IPS DF 4.7 (cell line): ENCODE measurements around the gene FRS2.

ENCODE experiments used
- DNase-seq: peaks from one replicate; pipeline ENCODE4 v3.0.0-alpha.2; 2013; ENCODE audit warnings: low spot score; ENCODE audit errors: extremely low read depth

Gene FRS2

GRCh38 chr12:69501154-69501895 is 31.1 kb downstream of the FRS2 start:
- no peak for DNase-seq

- no peak for DNase-seq
Observed at GRCh38 chr12:69502345-69503081, 32.3 kb downstream of the FRS2 start.

GRCh38 chr12:69508091-69508490 is 37.9 kb downstream of the FRS2 start:
- DNase-seq: no peak

DNA sequence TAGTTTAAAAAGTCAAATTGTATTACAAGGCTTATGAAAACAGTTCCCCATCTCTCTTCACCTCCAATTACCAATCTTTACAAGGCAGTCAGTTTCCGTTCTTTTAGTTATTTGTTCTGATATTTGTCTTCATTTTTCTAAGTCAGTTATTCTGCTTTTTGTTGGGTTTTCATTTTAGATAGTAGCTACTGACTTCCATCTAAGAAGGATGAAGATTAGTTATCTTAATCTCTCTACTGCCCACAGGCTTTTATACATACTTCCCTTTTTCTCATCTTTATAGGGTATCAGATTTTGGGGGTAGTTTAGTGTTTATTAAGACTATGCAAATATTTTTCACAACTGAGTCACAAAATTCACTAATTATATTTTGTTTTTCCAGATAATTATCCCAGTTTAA is 38.4 kb downstream of the FRS2 start:
- DNase-seq: no peak

DNA sequence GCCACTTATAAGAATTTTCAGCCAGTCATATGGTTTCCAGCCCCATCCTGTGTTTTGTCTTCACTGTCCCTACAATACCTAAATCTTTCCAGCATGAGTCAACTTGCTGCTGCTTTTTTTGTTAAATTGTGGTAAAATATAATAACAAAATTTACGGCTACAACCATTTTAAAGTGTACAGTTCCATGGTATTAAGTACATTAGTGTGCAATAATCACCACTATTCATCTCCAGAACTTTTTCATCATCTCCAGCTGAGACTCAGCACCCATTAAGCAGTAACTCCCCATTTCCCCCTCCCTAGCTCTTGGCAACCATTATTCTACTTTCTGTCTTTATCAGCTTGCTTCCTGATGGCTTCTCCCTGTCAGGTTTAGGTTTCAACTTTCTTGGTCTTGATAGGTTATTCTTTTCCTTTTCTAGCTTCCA is 39.1 kb downstream of the FRS2 start:
- no peak for DNase-seq

- no peak for DNase-seq
Observed at GRCh38 chr12:69509904-69510827, 40.0 kb downstream of the FRS2 start.

DNA sequence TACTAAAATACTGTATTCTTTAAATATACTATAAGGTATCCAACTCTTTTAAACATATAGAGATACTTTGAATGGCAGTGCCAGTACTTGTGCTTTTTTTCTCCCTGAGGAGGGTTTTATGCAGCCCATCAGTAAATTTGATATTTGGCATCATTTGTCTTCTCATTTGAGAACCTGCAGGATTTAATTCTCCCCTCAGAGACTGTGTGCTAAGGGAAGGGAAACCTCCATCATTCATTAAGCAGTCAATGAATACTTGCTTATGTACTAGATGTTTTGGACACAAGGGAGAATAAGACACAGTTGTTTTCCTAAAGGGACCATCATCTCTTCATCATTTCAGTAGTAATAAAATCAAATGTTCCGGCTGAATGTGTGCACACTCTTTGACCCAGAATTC is 40.8 kb downstream of the FRS2 start:
- no peak for DNase-seq

DNA sequence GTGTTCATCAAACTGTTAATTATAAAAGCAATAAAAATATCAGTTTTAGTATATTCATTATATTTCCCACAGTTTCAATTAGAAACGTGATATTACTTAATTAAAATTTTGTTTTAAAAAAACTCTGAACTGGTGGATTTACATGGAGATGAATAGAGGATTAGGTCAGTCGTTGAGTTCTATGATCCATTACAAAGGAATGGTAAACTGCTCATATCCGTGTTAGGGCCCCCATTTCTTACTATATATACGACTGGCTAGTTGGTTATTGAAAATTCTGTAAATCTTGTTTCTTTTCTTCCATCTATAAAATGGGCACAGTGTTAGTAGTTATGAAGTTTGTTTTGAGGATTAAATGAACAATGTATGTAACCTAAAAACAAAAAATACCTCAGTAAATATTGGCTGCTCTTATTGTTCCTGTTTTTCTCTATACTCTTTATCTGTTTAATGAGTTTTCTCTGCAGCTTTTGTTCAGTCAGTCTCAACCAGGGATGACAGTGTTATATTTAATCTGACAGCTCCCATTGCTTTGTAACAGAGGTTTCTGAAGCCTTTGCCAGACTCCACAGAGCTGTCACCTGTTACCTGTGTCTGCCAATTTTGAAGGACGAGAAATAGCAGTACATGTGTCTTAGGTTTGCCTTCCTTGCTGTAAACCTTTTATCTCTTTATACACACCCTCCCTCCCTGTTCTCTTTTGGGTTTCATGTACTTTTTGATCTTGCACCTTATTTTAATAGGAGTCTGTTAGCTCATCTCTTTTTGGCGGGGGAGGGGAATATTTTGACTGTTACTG is 41.5 kb downstream of the FRS2 start:
- DNase-seq: no peak

GRCh38 chr12:69512820-69513219 is 42.6 kb downstream of the FRS2 start:
- no peak for DNase-seq

DNA sequence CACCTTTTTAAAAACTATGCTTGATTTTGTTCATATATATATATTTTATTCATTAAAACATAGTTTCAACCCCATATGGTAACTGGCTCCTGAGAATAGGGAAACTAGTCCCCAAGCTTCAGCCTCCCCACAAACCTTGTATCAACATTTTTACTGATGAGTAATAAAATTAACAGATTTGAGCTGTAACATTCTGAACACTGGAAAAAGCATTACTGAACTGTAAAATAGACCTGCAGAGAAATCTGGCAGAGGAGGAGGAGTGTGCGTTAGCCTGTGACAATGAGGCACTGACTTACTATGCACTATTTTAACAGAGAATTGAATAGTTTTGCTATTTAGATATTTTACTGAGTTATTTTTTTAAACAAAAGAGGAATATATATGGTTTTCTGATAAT is 43.1 kb downstream of the FRS2 start:
- DNase-seq: no peak

- no peak for DNase-seq
Observed at GRCh38 chr12:69514111-69514510, 43.9 kb downstream of the FRS2 start.

DNA sequence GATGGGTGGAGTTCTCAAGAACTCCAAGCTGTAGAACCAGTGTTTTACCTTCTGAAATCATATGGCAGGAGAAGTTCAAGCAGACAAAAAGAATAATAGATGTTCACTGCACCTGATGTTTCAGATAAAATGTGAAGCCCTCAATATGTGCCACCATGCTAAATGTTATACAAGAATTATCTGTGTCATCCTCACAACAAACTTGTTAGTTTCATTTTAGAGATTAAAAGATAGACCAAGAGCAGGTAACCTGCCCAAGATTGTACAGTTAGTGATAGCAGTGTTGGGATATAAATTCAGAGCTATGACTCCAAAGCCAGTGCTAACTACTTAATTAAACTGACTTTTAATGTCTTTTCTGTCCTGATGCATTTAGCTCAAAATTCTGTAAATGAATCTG is 44.7 kb downstream of the FRS2 start:
- DNase-seq: no peak

DNA sequence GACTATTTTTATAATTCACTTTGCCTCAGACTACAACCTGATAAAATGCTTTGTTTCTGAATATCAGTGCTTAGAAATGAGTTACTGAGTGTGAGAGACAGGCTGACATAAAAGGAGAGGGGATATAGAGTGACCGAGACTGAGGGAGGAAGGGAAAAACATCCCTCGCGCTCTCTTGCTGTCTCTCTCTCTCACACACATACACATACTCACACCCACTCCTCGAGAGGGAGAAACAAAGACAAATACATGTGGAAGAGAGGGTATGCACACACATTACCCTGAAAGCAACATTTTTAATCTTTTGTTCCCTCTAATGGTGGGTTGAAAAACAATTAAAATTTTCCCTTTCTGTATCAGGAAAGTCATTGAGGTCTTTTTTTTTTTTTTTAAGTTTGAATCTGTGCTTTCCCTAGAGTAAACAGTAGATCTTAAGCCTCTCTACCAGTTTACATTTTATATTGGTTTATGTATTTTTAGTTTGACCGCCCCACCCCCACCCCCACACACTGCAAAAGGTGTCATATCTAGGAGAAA is 45.3 kb downstream of the FRS2 start:
- no peak for DNase-seq

DNA sequence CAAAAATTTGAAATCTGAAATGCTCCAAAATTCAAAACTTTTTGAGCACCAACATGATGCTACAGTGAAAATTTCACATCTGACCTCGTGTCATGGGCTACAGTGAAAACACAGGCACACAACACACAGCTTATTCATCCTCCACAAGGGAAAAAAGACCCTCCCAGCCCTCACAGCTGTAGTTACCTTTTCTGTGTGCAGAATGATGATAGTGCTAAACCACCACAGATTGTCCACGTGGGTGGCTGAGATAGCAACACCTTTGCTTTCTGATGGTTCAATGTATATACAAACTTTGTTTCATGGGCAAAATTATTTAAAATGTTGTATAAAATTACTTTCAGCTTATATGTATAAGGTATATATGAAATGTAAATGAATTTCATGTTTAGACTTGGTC is 46.8 kb downstream of the FRS2 start:
- DNase-seq: no peak

DNA sequence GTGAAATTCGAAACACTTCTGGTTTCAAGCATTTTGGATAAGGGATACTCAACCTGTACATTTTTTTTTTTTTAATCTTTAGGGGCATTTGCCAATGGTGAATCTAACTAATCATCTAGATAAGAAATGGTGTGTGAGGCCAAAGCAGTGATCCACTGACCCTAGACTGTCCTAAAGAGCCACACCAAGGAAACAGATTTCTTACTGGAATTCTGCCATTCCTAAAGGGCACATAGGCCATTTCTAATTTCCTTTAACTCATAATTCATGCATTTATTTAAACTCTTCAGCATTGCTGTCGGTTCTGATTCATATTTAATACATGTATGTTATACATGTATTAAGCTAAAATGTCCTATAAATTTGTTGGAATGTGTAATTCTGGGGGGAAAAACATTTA is 47.2 kb downstream of the FRS2 start:
- no peak for DNase-seq

DNA sequence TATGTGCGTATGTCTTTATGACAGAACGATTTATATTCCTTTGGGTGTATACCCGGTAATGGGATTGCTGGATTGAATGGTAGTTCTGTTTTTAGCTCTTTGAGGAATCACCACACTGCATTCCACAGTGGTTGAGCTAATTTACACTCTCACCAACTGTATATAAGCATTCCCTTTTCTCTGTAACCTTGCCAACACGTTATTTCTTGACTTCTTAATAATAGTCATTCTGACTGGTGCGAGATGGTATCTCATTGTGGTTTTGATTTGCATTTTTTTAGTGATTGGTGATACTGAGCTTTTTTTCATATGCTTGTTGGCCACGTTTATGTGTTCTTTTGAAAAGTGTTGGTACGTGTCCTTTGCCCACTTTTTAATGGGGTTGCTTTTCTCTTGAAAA is 49.7 kb downstream of the FRS2 start:
- DNase-seq: no peak

GRCh38 chr12:69523433-69524330 is 53.5 kb downstream of the FRS2 start:
- DNase-seq: no peak

DNA sequence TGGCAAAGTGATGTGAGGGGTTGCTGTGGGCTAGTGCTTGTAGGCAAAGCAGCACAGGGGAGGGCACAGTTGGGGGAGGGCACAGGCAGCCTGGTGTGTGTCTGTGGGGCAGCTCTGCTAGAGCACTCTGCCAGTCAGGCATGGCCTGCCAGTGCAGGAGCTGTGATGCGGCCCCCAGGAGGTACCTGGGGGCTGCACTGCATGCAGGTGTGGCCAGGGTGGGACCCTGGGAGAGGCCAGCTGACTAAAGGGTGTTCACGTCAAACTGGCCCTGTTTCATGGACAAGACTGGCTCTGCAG is 54.1 kb downstream of the FRS2 start:
- no peak for DNase-seq

GRCh38 chr12:69524755-69525469 is 54.7 kb downstream of the FRS2 start:
- no peak for DNase-seq
